Tibial artery (tissue), 4 donors: Measurements from ENCODE around the gene STK24.
A peak's percentile ranks its signal among the peaks of the same experiment; 100 is the strongest.
"Not testable (repeated sequence)": the region's sequence is repeated elsewhere in the genome, so short reads cannot be mapped to it uniquely, and the experiment has no call there.

Experiments
- DNase-seq, 2 donors: peaks; one replicate each; pipeline ENCODE4 v3.0.0-alpha.2; 2019
- H3K27ac ChIP-seq, 2 donors: fragments of 200-600 bp; sonication (generic) in 1 of 2; 1 replicate in 1 of 2; 2 replicates in 1 of 2; pipeline ENCODE4 v1.5.1; 2018 to 2019; ENCODE audit warnings: mild to moderate bottlenecking in 1 of 2
- H3K27me3 ChIP-seq, 2 donors: fragments of 200-600 bp; sonication (generic) in 1 of 2; one replicate each; pipeline versions ENCODE4 v1.5.1 to v1.6.0; 2016 to 2019
- H3K36me3 ChIP-seq, 3 donors: fragments of 200-600 bp; sonication (generic) in 2 of 3; one replicate each; pipeline ENCODE4 v1.5.1; 2016 to 2019; ENCODE audit warnings: mild to moderate bottlenecking in 2 of 3
- H3K4me1 ChIP-seq, 4 donors: fragments of 200-600 bp; sonication (generic) in 2 of 4; 1 replicate in 3 of 4; 2 replicates in 1 of 4; pipeline ENCODE4 v1.5.1; 2016 to 2019
- H3K4me3 ChIP-seq, 2 donors: fragments of 200-600 bp; sonication (generic) in 1 of 2; 1 replicate in 1 of 2; 2 replicates in 1 of 2; pipeline ENCODE4 v1.5.1; 2018 to 2019; ENCODE audit warnings: mild to moderate bottlenecking in 2 of 2
- H3K9me3 ChIP-seq, 3 donors: fragments of 200-600 bp; sonication (generic) in 1 of 3; one replicate each; pipeline ENCODE4 v1.5.1; 2016 to 2019
- CTCF ChIP-seq, 2 experiments: fragments of 200-600 bp in 1 of 2; fragments of 450-650 bp in 1 of 2; IDR thresholded peaks; one replicate each; pipeline ENCODE4 v1.5.1; 2017 to 2019; ENCODE audit warnings: antibody characterized with exemption in 2 of 2, mild to moderate bottlenecking in 1 of 2, moderate library complexity in 1 of 2
- intact Hi-C: fragments of 100-400 bp; cut with DNase I; formaldehyde crosslinking; loops from one replicate; pipeline ENCODE4 v1.15.0; 2023; ENCODE audit warnings: low total_unique reads

STK24 gene

GRCh38 chr13:98576963-98577835 lies at the start of gene STK24:
STK24 (minus strand) TSS chr13:98577107; CDS start chr13:98576786, 321 bp downstream.
- peak in 1 of 2 donors; percentile 83 for DNase-seq
- H3K4me3 ChIP-seq: peak within 1 kb of the TSS; percentile 78 to 79
- no peaks in the 10 kb centered on the region for H3K27me3 ChIP-seq
- H3K4me1 ChIP-seq: peaks cover 0 to 51% (median 20%) of the 10 kb centered on the region in 4 donors
- intact Hi-C loops: loop anchor here (1.0 to 5.0 kb wide), 2 partner anchors 75 to 92 kb away; no protein-coding TSS in a partner anchor
- H3K36me3 ChIP-seq: no peaks in the 10 kb centered on the region
- peak within 1 kb of the TSS; percentile 90 to 93 for H3K27ac ChIP-seq
- TF ChIP-seq CTCF (IDR thresholded peaks at IDR 0.05): no peak
- H3K9me3 ChIP-seq: no peaks in the 10 kb centered on the region

DNA sequence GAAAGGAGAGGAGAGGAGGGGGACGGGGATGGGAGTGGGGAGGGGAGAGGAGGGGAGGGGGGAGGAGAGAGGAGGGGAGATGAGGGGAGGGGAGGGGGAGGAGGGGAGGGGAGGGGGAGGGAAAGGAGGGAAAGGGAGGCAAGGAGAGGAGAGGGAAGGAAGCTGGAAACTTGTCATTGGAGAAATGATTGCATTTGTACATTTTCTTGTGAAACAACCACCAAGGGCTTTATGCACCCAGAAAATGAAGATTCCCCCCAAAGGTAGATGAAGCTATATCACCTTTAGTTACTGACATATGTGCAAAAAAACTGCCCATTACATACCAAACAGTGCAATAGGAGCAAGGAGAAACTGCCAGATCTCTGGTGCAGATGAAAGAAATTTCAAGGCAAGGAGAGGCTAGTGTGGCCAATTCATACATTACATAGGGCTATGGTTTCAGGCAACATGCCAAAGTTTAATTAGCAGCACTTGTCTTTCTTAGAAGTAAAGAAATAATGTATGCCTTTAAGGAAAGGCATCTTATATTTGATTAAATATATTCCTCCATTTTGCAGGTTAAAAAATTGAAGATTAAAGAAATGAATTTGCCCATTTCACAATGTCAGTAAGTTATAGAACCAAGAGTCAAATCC lies 49.5 kb upstream of the STK24 start:
- TF ChIP-seq CTCF (IDR thresholded peaks at IDR 0.05): no peak
- H3K36me3 ChIP-seq: no peaks in the 10 kb centered on the region
- H3K27ac ChIP-seq: no peak overlapping the region
- DNase-seq: no peak
- no peak overlapping the region for H3K4me3 ChIP-seq
- no peaks in the 10 kb centered on the region for H3K27me3 ChIP-seq
- intact Hi-C loops: no loop called here
- H3K9me3 ChIP-seq: no peaks in the 10 kb centered on the region
- H3K4me1 ChIP-seq: peaks cover 0 to 22% (median 6%) of the 10 kb centered on the region in 4 donors

DNA sequence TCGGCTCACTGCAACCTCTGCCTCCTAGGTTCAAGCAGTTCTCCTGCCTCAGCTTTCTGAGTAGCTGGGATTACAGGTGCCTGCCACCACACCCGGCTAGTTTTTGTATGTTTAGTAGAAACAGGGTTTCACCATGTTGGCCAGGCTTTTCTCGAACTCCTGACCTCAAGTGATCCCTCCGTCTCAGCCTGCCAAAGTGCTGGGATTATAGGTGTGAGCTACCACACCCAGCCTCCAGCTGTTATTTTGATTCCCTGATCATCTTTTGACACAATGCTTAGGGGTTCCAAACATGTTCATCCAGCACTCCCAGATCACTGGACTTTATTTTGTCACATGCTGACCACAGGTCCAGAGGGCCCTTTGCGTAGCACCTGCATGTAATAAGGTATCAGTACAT lies 47.7 kb upstream of the STK24 start:
- peaks cover 0 to 22% (median 6%) of the 10 kb centered on the region in 4 donors for H3K4me1 ChIP-seq
- H3K4me3 ChIP-seq, H3K27me3 ChIP-seq, DNase-seq, H3K9me3 ChIP-seq, H3K36me3 ChIP-seq, intact Hi-C loops, H3K27ac ChIP-seq: not testable (repeated sequence)

DNA sequence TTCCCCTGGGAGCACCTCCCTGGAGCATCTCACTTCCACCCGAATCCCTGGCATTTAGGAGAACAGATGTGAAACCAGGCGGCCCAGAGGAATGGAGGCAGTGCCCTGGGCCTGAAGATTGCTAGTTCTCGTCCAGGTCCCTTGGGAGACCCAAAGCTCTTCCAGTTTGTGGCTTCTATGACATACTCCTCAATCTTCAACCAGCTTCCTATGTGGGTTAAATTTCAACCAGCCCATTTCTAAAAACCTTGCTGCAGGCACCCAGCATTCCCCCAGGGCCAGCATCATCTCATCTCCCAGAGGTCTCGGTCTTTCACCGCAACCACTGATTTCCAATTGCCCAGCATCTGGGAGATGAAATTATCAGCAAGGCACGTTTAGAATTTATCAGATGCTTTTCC lies 46.0 kb upstream of the STK24 start:
- no peak overlapping the region for H3K4me3 ChIP-seq
- H3K4me1 ChIP-seq: peaks cover 0 to 22% (median 6%) of the 10 kb centered on the region in 4 donors
- H3K27me3 ChIP-seq: no peaks in the 10 kb centered on the region
- no peak for TF ChIP-seq CTCF (IDR thresholded peaks at IDR 0.05)
- H3K9me3 ChIP-seq: no peaks in the 10 kb centered on the region
- peak overlapping the region; percentile 21 to 24 for H3K27ac ChIP-seq
- no peak for DNase-seq
- H3K36me3 ChIP-seq: no peaks in the 10 kb centered on the region
- intact Hi-C loops: no loop called here

GRCh38 chr13:98619556-98619955 lies 42.6 kb upstream of the STK24 start:
- peaks cover 0 to 22% (median 6%) of the 10 kb centered on the region in 4 donors for H3K4me1 ChIP-seq
- H3K4me3 ChIP-seq: no peak overlapping the region
- H3K9me3 ChIP-seq: no peaks in the 10 kb centered on the region
- no peak overlapping the region for H3K27ac ChIP-seq
- TF ChIP-seq CTCF (IDR thresholded peaks at IDR 0.05): no peak
- intact Hi-C loops: no loop called here
- no peaks in the 10 kb centered on the region for H3K36me3 ChIP-seq
- no peak for DNase-seq
- H3K27me3 ChIP-seq: no peaks in the 10 kb centered on the region

DNA sequence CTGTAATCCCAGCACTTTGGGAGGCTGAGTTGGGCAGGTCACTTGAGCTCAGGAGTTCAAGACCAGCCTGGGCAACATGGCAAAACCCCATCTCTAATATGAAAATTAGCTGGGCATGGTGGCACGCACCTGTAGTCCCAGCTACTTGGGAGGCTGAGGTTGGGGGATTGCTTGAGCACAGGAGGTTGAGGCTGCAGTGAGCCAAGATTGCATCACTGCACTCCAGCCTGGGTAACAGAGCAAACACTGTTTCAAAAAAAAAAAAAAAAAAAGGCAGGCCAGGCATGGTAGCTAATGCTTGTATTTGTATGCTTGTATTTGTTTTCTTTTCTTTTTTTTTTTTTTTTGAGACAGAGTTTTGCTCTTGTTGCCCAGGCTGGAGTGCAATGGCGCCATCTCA lies 38.7 kb upstream of the STK24 start:
- H3K4me3 ChIP-seq, intact Hi-C loops, H3K27ac ChIP-seq, H3K9me3 ChIP-seq, H3K36me3 ChIP-seq, DNase-seq, H3K4me1 ChIP-seq, H3K27me3 ChIP-seq: not testable (repeated sequence)
